Stomach (tissue), 9 donors: ENCODE measurements around the gene ACO2. TPM values are rescaled to one million over a fixed set of nuclear protein-coding genes. Genes with fewer than 3 reads are reported as not detected.
"Not testable (repeated sequence)": the region's sequence is repeated elsewhere in the genome, so short reads cannot be mapped to it uniquely, and the experiment has no call there.

ENCODE experiments used
- DNase-seq, 2 donors: peaks; one replicate each; pipeline versions ENCODE4 v3.0.0 to v3.0.0-alpha.2; 2013 to 2019
- H3K27ac ChIP-seq, 5 donors: fragments of 200-600 bp in 4 of 5; sonication (generic) in 4 of 5; one replicate each; pipeline ENCODE4 v1.5.1; 2013 to 2019; ENCODE audit warnings: mild to moderate bottlenecking in 1 of 5, moderate library complexity in 1 of 5
- H3K27me3 ChIP-seq, 3 donors: fragments of 200-600 bp; sonication (generic); one replicate each; pipeline ENCODE4 v1.5.1; 2017 to 2019; ENCODE audit warnings: mixed run types in 1 of 3
- H3K36me3 ChIP-seq, 4 donors: fragments of 200-600 bp; sonication (generic); 1 replicate in 3 of 4; 2 replicates in 1 of 4; pipeline ENCODE4 v1.5.1; 2016 to 2019
- H3K4me1 ChIP-seq, 4 donors: fragments of 200-600 bp; sonication (generic); one replicate each; pipeline ENCODE4 v1.5.1; 2016 to 2019
- H3K4me3 ChIP-seq, 4 donors: fragments of 200-600 bp; sonication (generic) in 3 of 4; one replicate each; pipeline ENCODE4 v1.5.1; 2016 to 2019; ENCODE audit warnings: mild to moderate bottlenecking in 1 of 4
- H3K9me3 ChIP-seq, 4 donors: fragments of 200-600 bp; sonication (generic); one replicate each; pipeline ENCODE4 v1.5.1; 2016 to 2019
- CTCF ChIP-seq, 7 experiments: fragments of 450-650 bp in 4 of 7; fragments of 200-600 bp in 3 of 7; sonication (generic) in 3 of 7; IDR thresholded peaks; one replicate each; pipeline ENCODE4 v1.5.1; 2016 to 2019; ENCODE audit warnings: antibody characterized with exemption in 7 of 7, control low read depth in 2 of 7, mild to moderate bottlenecking in 1 of 7
- EP300 ChIP-seq: sonication (generic); formaldehyde crosslinking; IDR thresholded peaks from one replicate; pipeline ENCODE4 v1.6.1; 2017; ENCODE audit warnings: antibody characterized with exemption
- POLR2A ChIP-seq, 4 donors: fragments of 450-650 bp; IDR thresholded peaks; one replicate each; pipeline ENCODE4 v1.6.1; 2016; ENCODE audit warnings: antibody characterized with exemption in 4 of 4, control low read depth in 2 of 4, mild to moderate bottlenecking in 1 of 4, moderate library complexity in 1 of 4
- POLR2AphosphoS5 ChIP-seq, 3 donors: sonication (generic); formaldehyde crosslinking; IDR thresholded peaks; one replicate each; pipeline ENCODE4 v1.6.1; 2016; ENCODE audit warnings: antibody characterized with exemption in 3 of 3
- WGBS, 5 donors: extraction: QIAGEN DNeasy Blood & Tissue Kit in 3 of 5; methylation state at CpG; one replicate each; pipeline versions ENCODE4 v1.1.5 to v1.1.7; 2013 to 2018; 5-methylcytosine and 5-hydroxymethylcytosine counted together
- intact Hi-C: fragments of 100-400 bp; cut with DNase I; formaldehyde crosslinking; loops from one replicate; pipeline ENCODE4 v1.15.1; 2023; ENCODE audit warnings: low total_unique reads
- polyA plus RNA-seq, 3 donors: library from polyadenylated mRNA; stranded (reverse); fragments of 200-250 nt; gene quantifications; one replicate each; pipeline ENCODE4 v1.2.3, GENCODE V29; 2013
- total RNA-seq, 5 donors: library from RNA; depleted of rRNA; stranded (reverse); fragments of >200 nt; gene quantifications; one replicate each; pipeline versions ENCODE4 v1.1.0 to v1.2.3, GENCODE V29; 2014 to 2016
- donor health status: healthy with polysubstance abuse.
- donor health status: Bipolar disorder and iron deficiency.
- donor health status: healthy.

Gene ACO2
- total and polyA plus RNA-seq, 8 donors: 46.6 to 238 (median 90.1) TPM

GRCh38 chr22:41447435-41448188, 21.3 kb upstream of the ACO2 start:
- TF ChIP-seq EP300 (no peak), POLR2AphosphoS5 (IDR thresholded peaks at IDR 0.05) (peak in 2 of 3 donors; percentile 73 to 81), POLR2A (IDR thresholded peaks at IDR 0.05) (peak in 1 of 4 donors; percentile 57)
- Histone ChIP-seq H3K27me3 (no peaks in the 10 kb centered on the region), H3K4me1 (peaks cover 8 to 27% (median 23%) of the 10 kb centered on the region in 4 donors), H3K9me3 (no peaks in the 10 kb centered on the region), H3K27ac (peak overlapping the region; percentile 98 to 100 (median 100)), H3K4me3 (peak overlapping the region; percentile 93 to 100 (median 95)), H3K36me3 (peaks cover 0 to 8% (median 7%) of the 10 kb centered on the region in 4 donors)
- DNase-seq: peak; percentile 74 to 90
- intact Hi-C loops: no loop called here
- 0 to 1% (median 0%) methylated on average over 37 to 63 of the region's 63 CpGs for WGBS, 5 donors

- WGBS, 5 donors: 0% methylated on average over 25 to 28 of the region's 28 CpGs
- TF ChIP-seq CTCF (IDR thresholded peaks at IDR 0.05) (no peak), POLR2AphosphoS5 (IDR thresholded peaks at IDR 0.05) (peak; percentile 88 to 91 (median 89)), POLR2A (IDR thresholded peaks at IDR 0.05) (peak in 2 of 4 donors; percentile 86 to 89), EP300 (peak; percentile 90)
- peak; percentile 96 to 99 for DNase-seq
- intact Hi-C loops: no loop called here
- Histone ChIP-seq H3K36me3 (peaks cover 0 to 1% (median under 1%) of the 10 kb centered on the region in 4 donors), H3K27ac (peak overlapping the region; percentile 98 to 100 (median 100)), H3K4me1 (peaks cover 1 to 20% (median 17%) of the 10 kb centered on the region in 4 donors), H3K4me3 (peak overlapping the region; percentile 93 to 100 (median 95)), H3K9me3 (no peaks in the 10 kb centered on the region), H3K27me3 (no peaks in the 10 kb centered on the region)
Measured at GRCh38 chr22:41448189-41448808, 20.6 kb upstream of the ACO2 start.

GRCh38 chr22:41458161-41458728, 10.7 kb upstream of the ACO2 start:
- TF ChIP-seq CTCF (IDR thresholded peaks at IDR 0.05) (no peak), POLR2AphosphoS5 (IDR thresholded peaks at IDR 0.05) (no peak), EP300 (no peak), POLR2A (IDR thresholded peaks at IDR 0.05) (no peak)
- peak overlapping the region in 1 of 5 donors; percentile 10 for H3K27ac ChIP-seq
- no peak for DNase-seq
- intact Hi-C loops: loop anchor here (10.0 kb wide), 1 partner anchor 57 kb away; no protein-coding TSS in a partner anchor
- H3K9me3 ChIP-seq: no peaks in the 10 kb centered on the region
- peaks cover 47 to 58% (median 58%) of the 10 kb centered on the region in 4 donors for H3K36me3 ChIP-seq
- 79 to 91% (median 82%) methylated on average over 7 of the region's 7 CpGs for WGBS, 5 donors
- no peak overlapping the region for H3K4me3 ChIP-seq
- H3K27me3 ChIP-seq: no peaks in the 10 kb centered on the region
- H3K4me1 ChIP-seq: peaks cover 0 to 5% (median 2%) of the 10 kb centered on the region in 4 donors

GRCh38 chr22:41459431-41459830, 9.5 kb upstream of the ACO2 start:
- peaks cover 56 to 69% (median 69%) of the 10 kb centered on the region in 4 donors for H3K36me3 ChIP-seq
- intact Hi-C loops: loop anchor here (10.0 kb wide), 1 partner anchor 55 kb away; no protein-coding TSS in a partner anchor
- no peaks in the 10 kb centered on the region for H3K27me3 ChIP-seq
- peak overlapping the region in 2 of 5 donors; percentile 12 to 58 for H3K27ac ChIP-seq
- DNase-seq: no peak
- H3K9me3 ChIP-seq: no peaks in the 10 kb centered on the region
- TF ChIP-seq POLR2AphosphoS5 (IDR thresholded peaks at IDR 0.05) (no peak), POLR2A (IDR thresholded peaks at IDR 0.05) (no peak), CTCF (IDR thresholded peaks at IDR 0.05) (no peak), EP300 (no peak)
- H3K4me3 ChIP-seq: no peak overlapping the region
- peaks cover 0 to 5% (median 2%) of the 10 kb centered on the region in 4 donors for H3K4me1 ChIP-seq
- 50 to 72% (median 67%) methylated on average over 1 of the region's 1 CpG for WGBS, 5 donors

GRCh38 chr22:41460071-41460470, 8.8 kb upstream of the ACO2 start:
- H3K4me1 ChIP-seq, H3K27me3 ChIP-seq, H3K4me3 ChIP-seq, H3K9me3 ChIP-seq, intact Hi-C loops: not testable (repeated sequence)
- peak in 1 of 2 donors; percentile 36 for DNase-seq
- H3K36me3 ChIP-seq: peaks cover 62 to 76% (median 75%) of the 10 kb centered on the region in 4 donors
- peak overlapping the region in 1 of 5 donors; percentile 58 for H3K27ac ChIP-seq
- 63 to 85% (median 76%) methylated on average over 5 of the region's 5 CpGs for WGBS, 5 donors
